Chondrocyte (in vitro differentiated cells): ENCODE results near the gene TMIE. TPM values are rescaled to one million over a fixed set of nuclear protein-coding genes. Genes with fewer than 3 reads are reported as not detected.
"Not testable (repeated sequence)": the region's sequence is repeated elsewhere in the genome, so short reads cannot be mapped to it uniquely, and the experiment has no call there.

Source experiments
- DNase-seq: peaks from one replicate; pipeline ENCODE4 v3.0.0; 2021; ENCODE audit warnings: mixed read lengths, low spot score
- H3K27ac Mint-ChIP-seq: one replicate; pipeline ENCODE4 v1.8.0; 2021; ENCODE audit warnings: mild to moderate bottlenecking, moderate library complexity, mixed read lengths; ENCODE audit not compliant: unreplicated experiment
- H3K27me3 Mint-ChIP-seq: 2 replicates; pipeline ENCODE4 v1.8.0; 2021; ENCODE audit warnings: low read depth, mixed read lengths
- H3K36me3 Mint-ChIP-seq: 2 replicates; pipeline ENCODE4 v1.8.0; 2021; ENCODE audit warnings: low read depth, mixed read lengths
- H3K4me1 Mint-ChIP-seq: 2 replicates; pipeline ENCODE4 v1.8.0; 2021; ENCODE audit warnings: low read depth, mild to moderate bottlenecking, mixed read lengths
- H3K4me3 Mint-ChIP-seq: one replicate; pipeline ENCODE4 v1.8.0; 2021; ENCODE audit warnings: mild to moderate bottlenecking, moderate library complexity, mixed read lengths; ENCODE audit not compliant: unreplicated experiment
- H3K9me3 Mint-ChIP-seq: 2 replicates; pipeline ENCODE4 v1.8.0; 2021; ENCODE audit warnings: low read depth, mixed read lengths
- total RNA-seq: library from RNA; stranded (reverse); gene quantifications from 3 replicates; pipeline ENCODE4 v1.2.1, GENCODE V29; 2021
- TF ChIP-seq, protein P1 (sequence below): fragments of 200-600 bp; sonication (generic); IDR thresholded peaks from 2 replicates; pipeline ENCODE4 v1.5.0; 2021; ENCODE audit warnings: antibody characterized with exemption, mild to moderate bottlenecking, moderate library complexity

TMIE gene
- total RNA-seq, 1 donor from 2014 or later: 0.25 TPM

DNA sequence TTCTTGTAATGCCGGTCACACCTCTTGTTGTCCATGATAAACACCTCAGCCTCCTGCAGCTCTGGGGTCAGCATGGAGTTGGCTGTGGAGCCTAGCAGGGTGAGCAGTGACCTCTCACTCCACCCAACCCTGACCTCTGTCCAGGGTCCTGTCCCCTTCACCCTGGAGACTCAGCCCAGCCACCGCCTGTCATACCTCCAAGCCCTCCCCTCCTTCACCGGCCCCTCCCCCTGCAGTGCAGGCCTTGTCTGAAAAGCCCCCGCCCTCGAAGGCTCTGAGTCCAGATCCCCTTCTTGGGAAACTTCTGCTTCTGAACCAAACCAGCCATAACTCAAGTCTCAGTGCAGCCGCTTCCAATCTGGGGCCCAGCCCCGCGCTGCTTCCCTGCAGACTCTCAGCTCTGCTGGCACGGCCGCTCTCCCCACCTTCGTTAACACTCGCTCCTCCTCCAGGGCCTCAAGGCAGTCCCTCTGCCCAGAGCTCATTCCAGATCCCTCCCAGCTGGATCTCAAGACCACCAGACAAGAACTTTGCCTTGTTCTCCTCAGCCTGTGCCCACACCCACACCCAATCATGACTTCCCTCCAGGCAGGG, 41.9 kb downstream of the TMIE start:
- Mint-ChIP-seq H3K4me3 (no peak overlapping the region), H3K9me3 (peaks cover 3% of the 10 kb centered on the region), H3K27me3 (peaks cover 18% of the 10 kb centered on the region), H3K36me3 (peaks cover 1% of the 10 kb centered on the region), H3K27ac (no peak overlapping the region), H3K4me1 (no peaks in the 10 kb centered on the region)
- TF ChIP-seq, protein P1, sequence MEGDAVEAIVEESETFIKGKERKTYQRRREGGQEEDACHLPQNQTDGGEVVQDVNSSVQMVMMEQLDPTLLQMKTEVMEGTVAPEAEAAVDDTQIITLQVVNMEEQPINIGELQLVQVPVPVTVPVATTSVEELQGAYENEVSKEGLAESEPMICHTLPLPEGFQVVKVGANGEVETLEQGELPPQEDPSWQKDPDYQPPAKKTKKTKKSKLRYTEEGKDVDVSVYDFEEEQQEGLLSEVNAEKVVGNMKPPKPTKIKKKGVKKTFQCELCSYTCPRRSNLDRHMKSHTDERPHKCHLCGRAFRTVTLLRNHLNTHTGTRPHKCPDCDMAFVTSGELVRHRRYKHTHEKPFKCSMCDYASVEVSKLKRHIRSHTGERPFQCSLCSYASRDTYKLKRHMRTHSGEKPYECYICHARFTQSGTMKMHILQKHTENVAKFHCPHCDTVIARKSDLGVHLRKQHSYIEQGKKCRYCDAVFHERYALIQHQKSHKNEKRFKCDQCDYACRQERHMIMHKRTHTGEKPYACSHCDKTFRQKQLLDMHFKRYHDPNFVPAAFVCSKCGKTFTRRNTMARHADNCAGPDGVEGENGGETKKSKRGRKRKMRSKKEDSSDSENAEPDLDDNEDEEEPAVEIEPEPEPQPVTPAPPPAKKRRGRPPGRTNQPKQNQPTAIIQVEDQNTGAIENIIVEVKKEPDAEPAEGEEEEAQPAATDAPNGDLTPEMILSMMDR: no peak
- DNase-seq: no peak

DNA sequence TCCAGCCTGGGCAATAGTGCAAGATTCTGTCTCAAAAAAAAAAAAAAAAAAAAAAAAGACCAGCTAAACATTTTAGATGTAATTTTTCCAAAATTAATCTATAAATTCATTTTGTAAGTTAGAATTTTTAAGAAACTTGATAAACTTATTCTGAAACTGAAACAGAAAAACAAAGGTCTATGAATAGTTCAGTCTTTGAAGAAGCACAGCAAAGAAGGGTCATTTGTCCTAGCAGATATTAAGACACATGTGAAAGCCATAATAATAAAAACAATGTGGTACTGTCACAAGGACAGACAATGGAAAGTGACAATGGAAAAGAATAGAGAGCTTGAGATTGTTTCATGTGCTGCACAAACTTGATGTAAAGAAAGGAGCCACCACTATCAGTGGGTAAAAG, 45.5 kb downstream of the TMIE start:
- Mint-ChIP-seq H3K36me3 (peaks cover 1% of the 10 kb centered on the region), H3K27ac (no peak overlapping the region), H3K4me3 (no peak overlapping the region), H3K4me1 (no peaks in the 10 kb centered on the region), H3K27me3 (peaks cover 24% of the 10 kb centered on the region), H3K9me3 (no peaks in the 10 kb centered on the region)
- TF ChIP-seq, protein P1: no peak
- DNase-seq: no peak

DNA sequence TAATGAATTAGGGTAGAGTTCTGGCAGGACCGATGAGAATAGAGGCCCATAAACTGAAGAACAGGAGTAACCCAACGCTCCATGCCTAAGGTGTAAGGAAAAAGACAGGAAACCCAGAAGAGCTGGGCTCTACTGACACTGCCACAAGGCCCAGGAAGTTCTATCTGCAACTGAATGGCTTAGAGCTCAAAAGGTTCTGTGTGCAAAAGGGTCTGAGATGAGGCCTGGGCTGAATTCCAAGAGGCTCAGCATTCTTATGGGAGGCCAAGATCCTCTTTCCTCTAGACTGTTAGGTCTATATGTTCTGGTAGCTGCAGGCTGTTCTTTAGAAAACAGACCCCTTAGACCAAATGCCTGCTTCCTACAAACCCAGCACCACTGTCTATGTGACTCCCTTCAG, 47.0 kb downstream of the TMIE start:
- Mint-ChIP-seq H3K36me3 (no peaks in the 10 kb centered on the region), H3K9me3 (no peaks in the 10 kb centered on the region), H3K4me3 (no peak overlapping the region), H3K27me3 (peaks cover 24% of the 10 kb centered on the region), H3K27ac (no peak overlapping the region), H3K4me1 (no peaks in the 10 kb centered on the region)
- DNase-seq: no peak
- TF ChIP-seq, protein P1: no peak

DNA sequence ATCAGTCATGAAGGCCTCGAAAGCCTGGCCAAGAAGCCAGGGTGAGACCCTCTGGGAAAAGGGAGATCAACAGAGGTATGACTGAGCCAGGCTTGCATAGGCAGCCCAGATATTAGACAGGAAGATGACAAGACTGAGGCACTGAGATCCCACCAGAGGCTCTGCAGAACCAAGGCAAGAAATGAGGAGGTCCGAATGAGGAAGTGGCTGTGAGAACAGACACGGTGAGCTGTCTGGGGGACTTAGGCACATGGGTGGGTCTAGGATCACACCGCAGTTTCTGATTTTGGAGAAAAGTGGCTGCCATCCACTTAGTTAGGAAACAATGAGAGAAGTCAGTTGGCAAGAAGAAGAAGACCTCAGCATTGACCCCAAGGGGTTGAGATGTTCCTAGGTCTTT, 47.9 kb downstream of the TMIE start:
- no peak overlapping the region for H3K27ac Mint-ChIP-seq
- H3K4me3 Mint-ChIP-seq: no peak overlapping the region
- DNase-seq: no peak
- H3K4me1 Mint-ChIP-seq: no peaks in the 10 kb centered on the region
- peaks cover 26% of the 10 kb centered on the region for H3K27me3 Mint-ChIP-seq
- TF ChIP-seq, protein P1: no peak
- no peaks in the 10 kb centered on the region for H3K9me3 Mint-ChIP-seq
- no peaks in the 10 kb centered on the region for H3K36me3 Mint-ChIP-seq

DNA sequence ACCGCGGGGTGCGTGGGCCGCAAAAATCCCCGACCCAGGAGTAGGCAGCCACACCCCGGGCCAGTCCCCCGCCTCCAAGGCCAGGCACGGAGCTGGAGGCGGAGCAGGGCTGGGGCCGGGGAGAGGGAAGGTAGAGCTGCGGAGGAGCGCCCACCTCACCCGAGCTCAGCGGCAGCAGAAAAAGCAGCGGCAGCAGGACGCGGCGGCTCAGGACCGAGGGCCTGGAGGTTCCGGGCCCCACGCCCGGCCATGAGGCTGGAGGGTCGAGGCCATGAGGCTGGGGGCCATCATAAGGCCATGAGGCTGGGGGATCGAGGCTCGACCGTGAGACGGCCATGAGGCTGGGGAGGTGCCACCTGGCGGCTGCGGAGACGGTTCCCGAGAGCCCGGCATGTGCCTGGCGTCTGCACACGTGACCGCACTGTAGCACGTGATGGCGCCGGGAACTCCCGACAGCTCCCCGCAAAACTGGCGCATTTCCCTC, 49.4 kb downstream of the TMIE start:
- no peaks in the 10 kb centered on the region for H3K9me3 Mint-ChIP-seq
- no peak for DNase-seq
- no peaks in the 10 kb centered on the region for H3K36me3 Mint-ChIP-seq
- peaks cover 23% of the 10 kb centered on the region for H3K27me3 Mint-ChIP-seq
- no peak overlapping the region for H3K27ac Mint-ChIP-seq
- H3K4me1 Mint-ChIP-seq: no peaks in the 10 kb centered on the region
- no peak overlapping the region for H3K4me3 Mint-ChIP-seq
- TF ChIP-seq, protein P1: no peak

DNA sequence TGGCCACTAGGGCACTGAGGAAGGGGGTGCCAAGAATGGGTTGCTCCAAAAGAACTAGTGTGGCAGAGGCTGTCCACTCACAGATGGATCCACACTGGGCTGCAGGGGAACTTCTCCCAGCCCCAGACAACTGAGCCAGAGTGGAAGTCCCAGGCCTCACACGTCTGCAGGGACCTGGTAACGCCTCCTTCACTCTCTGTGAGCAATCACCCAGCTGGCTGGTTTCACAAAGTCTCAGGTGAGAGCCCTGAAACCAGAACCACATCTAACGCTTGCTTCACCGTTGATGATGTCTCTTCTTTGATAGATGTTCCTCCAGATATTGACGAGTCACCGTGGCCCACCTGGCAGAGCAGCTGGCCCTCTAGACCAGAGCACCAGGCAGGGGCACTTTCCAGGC, 51.9 kb downstream of the TMIE start:
- DNase-seq, H3K9me3 Mint-ChIP-seq, H3K4me1 Mint-ChIP-seq, H3K27ac Mint-ChIP-seq, H3K36me3 Mint-ChIP-seq, H3K4me3 Mint-ChIP-seq: not testable (repeated sequence)
- H3K27me3 Mint-ChIP-seq: peaks cover 21% of the 10 kb centered on the region
